Liver (tissue), 9 donors: ENCODE measurements around the gene LBP. TPM values are rescaled to one million over a fixed set of nuclear protein-coding genes. Genes with fewer than 3 reads are reported as not detected.

Experiments
- DNase-seq: peaks from one replicate; pipeline ENCODE4 v3.0.0-alpha.2; 2017; ENCODE audit warnings: low spot score
- H3K27ac ChIP-seq, 2 donors: one replicate each; pipeline ENCODE4 v1.7.0; 2013; ENCODE audit warnings: inconsistent platforms in 2 of 2, low read length in 2 of 2, control low read depth in 1 of 2, low read depth in 1 of 2, mild to moderate bottlenecking in 1 of 2
- H3K27me3 ChIP-seq, 4 donors: one replicate each; pipeline versions ENCODE4 v1.6.1 to v1.7.0; 2013; ENCODE audit warnings: low read length in 3 of 4, inconsistent platforms in 1 of 4, mild to moderate bottlenecking in 1 of 4, moderate library complexity in 1 of 4; ENCODE audit not compliant: control insufficient read depth in 4 of 4, insufficient read depth in 4 of 4
- H3K36me3 ChIP-seq, 4 donors: one replicate each; pipeline versions ENCODE4 v1.6.1 to v1.7.0; 2013; ENCODE audit warnings: low read length in 3 of 4, mild to moderate bottlenecking in 3 of 4, low read depth in 1 of 4, moderate library complexity in 1 of 4; ENCODE audit not compliant: control insufficient read depth in 4 of 4, insufficient read depth in 3 of 4
- H3K4me1 ChIP-seq, 4 donors: one replicate each; pipeline versions ENCODE4 v1.6.1 to v1.7.0; 2013; ENCODE audit warnings: low read length in 3 of 4, mild to moderate bottlenecking in 3 of 4, moderate library complexity in 1 of 4; ENCODE audit not compliant: control insufficient read depth in 4 of 4, insufficient read depth in 4 of 4
- H3K4me3 ChIP-seq, 3 donors: one replicate each; pipeline versions ENCODE4 v1.6.1 to v1.7.0; 2013; ENCODE audit warnings: low read length in 3 of 3, control low read depth in 1 of 3, low read depth in 1 of 3, mild to moderate bottlenecking in 1 of 3
- H3K9ac ChIP-seq, 2 donors: one replicate each; pipeline ENCODE4 v1.7.0; 2013; ENCODE audit warnings: low read length in 2 of 2, mild to moderate bottlenecking in 2 of 2, moderate library complexity in 2 of 2, control low read depth in 1 of 2, low read depth in 1 of 2
- H3K9me3 ChIP-seq, 4 donors: one replicate each; pipeline versions ENCODE4 v1.6.1 to v1.7.0; 2013; ENCODE audit warnings: low read length in 3 of 4; ENCODE audit not compliant: control insufficient read depth in 4 of 4
- ATF3 ChIP-seq: IDR thresholded peaks from 2 replicates; pipeline ENCODE4 v1.6.1; 2016; ENCODE audit warnings: antibody characterized with exemption
- CTCF ChIP-seq: fragments of 150-350 bp; IDR thresholded peaks from 2 replicates; pipeline ENCODE4 v1.5.1; 2017; ENCODE audit warnings: improper control_type of control experiment, low read depth, low read length; ENCODE audit not compliant: missing input control
- EGR1 ChIP-seq, 2 donors: IDR thresholded peaks; 2 replicates each; pipeline ENCODE4 v1.6.1; 2016 to 2018; ENCODE audit warnings: antibody characterized with exemption in 2 of 2, low read depth in 2 of 2
- FOXA1 ChIP-seq: IDR thresholded peaks from 2 replicates; pipeline ENCODE4 v1.6.1; 2016; ENCODE audit warnings: antibody characterized with exemption
- FOXA2 ChIP-seq: IDR thresholded peaks from 2 replicates; pipeline ENCODE4 v1.6.1; 2016; ENCODE audit warnings: antibody characterized with exemption
- GABPA ChIP-seq, 2 donors: IDR thresholded peaks in 1 of 2; conservative IDR thresholded peaks in 1 of 2; 2 replicates each; pipeline ENCODE4 v1.6.1; 2016; ENCODE audit warnings: antibody characterized with exemption in 2 of 2, mild to moderate bottlenecking in 1 of 2, moderate library complexity in 1 of 2
- HNF4A ChIP-seq, 2 donors: conservative IDR thresholded peaks; 2 replicates each; pipeline ENCODE4 v1.6.1; 2016; ENCODE audit warnings: antibody characterized with exemption in 2 of 2, mild to moderate bottlenecking in 2 of 2
- HNF4G ChIP-seq: IDR thresholded peaks from 2 replicates; pipeline ENCODE4 v1.6.1; 2016; ENCODE audit warnings: antibody characterized with exemption
- JUND ChIP-seq, 2 donors: IDR thresholded peaks; 2 replicates each; pipeline ENCODE4 v1.6.1; 2016; ENCODE audit warnings: antibody characterized with exemption in 2 of 2
- MAX ChIP-seq: IDR thresholded peaks from 2 replicates; pipeline ENCODE4 v1.6.1; 2016; ENCODE audit warnings: antibody characterized with exemption
- NR2F2 ChIP-seq: IDR thresholded peaks from 2 replicates; pipeline ENCODE4 v1.6.1; 2016; ENCODE audit warnings: antibody characterized with exemption
- RAD21 ChIP-seq, 2 donors: IDR thresholded peaks; 2 replicates each; pipeline ENCODE4 v1.6.1; 2016; ENCODE audit warnings: antibody characterized with exemption in 2 of 2, mild to moderate bottlenecking in 2 of 2
- REST ChIP-seq: IDR thresholded peaks from 2 replicates; pipeline ENCODE4 v1.6.1; 2016; ENCODE audit warnings: antibody characterized with exemption, mild to moderate bottlenecking
- RXRA ChIP-seq, 2 donors: IDR thresholded peaks; 2 replicates each; pipeline ENCODE4 v1.6.1; 2017 to 2018; ENCODE audit warnings: antibody characterized with exemption in 2 of 2, mild to moderate bottlenecking in 1 of 2
- SP1 ChIP-seq: IDR thresholded peaks from 2 replicates; pipeline ENCODE4 v1.6.1; 2018; ENCODE audit warnings: antibody characterized with exemption, mild to moderate bottlenecking
- TAF1 ChIP-seq: conservative IDR thresholded peaks from 2 replicates; pipeline ENCODE4 v1.6.1; 2016; ENCODE audit warnings: antibody characterized with exemption, mild to moderate bottlenecking
- YY1 ChIP-seq: IDR thresholded peaks from 2 replicates; pipeline ENCODE4 v1.6.1; 2016; ENCODE audit warnings: antibody characterized with exemption, mild to moderate bottlenecking
- WGBS: extraction: QIAGEN DNeasy Blood & Tissue Kit; methylation state at CpG from one replicate; pipeline ENCODE4 v1.1.7; 2013; 5-methylcytosine and 5-hydroxymethylcytosine counted together
- polyA plus RNA-seq, 2 donors: library from polyadenylated mRNA; stranded (reverse) in 1 of 2; unstranded in 1 of 2; fragments of 200-250 nt in 1 of 2; fragments of >200 nt in 1 of 2; fragmentation: Nextera tagmentation in 1 of 2; extraction: Ambion mirVana in 1 of 2; gene quantifications; one replicate each; pipeline versions ENCODE4 v1.2.1 to v1.2.3, GENCODE V29; 2013 to 2015
- total RNA-seq, 2 donors: library from RNA; depleted of rRNA; stranded (reverse); fragments of >200 nt; gene quantifications; one replicate each; pipeline ENCODE4 v1.2.3, GENCODE V29; 2014
- TF ChIP-seq, protein P1 (sequence below): IDR thresholded peaks from 2 replicates; pipeline ENCODE4 v1.6.1; 2016; ENCODE audit warnings: antibody characterized with exemption
- donor health status: healthy.
- donor health status: healthy.
- donor health status: healthy.
- donor health status: healthy.
- donor health status: healthy.

The LBP gene
- total and polyA plus RNA-seq, 4 donors, result 561 to 1,485 (median 1,083) TPM

- peaks cover 0 to 5% (median 0%) of the 10 kb centered on the region in 4 donors for H3K9me3 ChIP-seq
- no peaks in the 10 kb centered on the region for H3K27me3 ChIP-seq
- peak; percentile 69 for DNase-seq
- H3K27ac ChIP-seq, result no peak overlapping the region
- H3K36me3 ChIP-seq, result no peaks in the 10 kb centered on the region
- 42% methylated on average over 6 of the region's 6 CpGs for WGBS
- no peak overlapping the region for H3K9ac ChIP-seq
- H3K4me3 ChIP-seq, result no peak overlapping the region
- peaks cover 8 to 30% (median 27%) of the 10 kb centered on the region in 4 donors for H3K4me1 ChIP-seq
- TF ChIP-seq NR2F2 (no peak), MAX (no peak), YY1 (no peak), JUND (IDR thresholded peaks at IDR 0.05) (no peak), FOXA2 (no peak), FOXA1 (no peak), EGR1 (IDR thresholded peaks at IDR 0.05; ENCODE audit: low read depth in 2 of 2) (no peak), CTCF (peak; percentile 95), GABPA (IDR thresholded peaks at IDR 0.05 in 1 of 2, conservative IDR thresholded peaks at IDR 0.05 in 1 of 2) (no peak), HNF4A (conservative IDR thresholded peaks at IDR 0.05) (no peak), RXRA (IDR thresholded peaks at IDR 0.05) (peak in 1 of 2 donors; percentile 25), HNF4G (no peak), ATF3 (no peak), RAD21 (IDR thresholded peaks at IDR 0.05) (peak; percentile 92 to 97), SP1 (no peak), TAF1 (no peak), REST (no peak)
- TF ChIP-seq, protein P1, sequence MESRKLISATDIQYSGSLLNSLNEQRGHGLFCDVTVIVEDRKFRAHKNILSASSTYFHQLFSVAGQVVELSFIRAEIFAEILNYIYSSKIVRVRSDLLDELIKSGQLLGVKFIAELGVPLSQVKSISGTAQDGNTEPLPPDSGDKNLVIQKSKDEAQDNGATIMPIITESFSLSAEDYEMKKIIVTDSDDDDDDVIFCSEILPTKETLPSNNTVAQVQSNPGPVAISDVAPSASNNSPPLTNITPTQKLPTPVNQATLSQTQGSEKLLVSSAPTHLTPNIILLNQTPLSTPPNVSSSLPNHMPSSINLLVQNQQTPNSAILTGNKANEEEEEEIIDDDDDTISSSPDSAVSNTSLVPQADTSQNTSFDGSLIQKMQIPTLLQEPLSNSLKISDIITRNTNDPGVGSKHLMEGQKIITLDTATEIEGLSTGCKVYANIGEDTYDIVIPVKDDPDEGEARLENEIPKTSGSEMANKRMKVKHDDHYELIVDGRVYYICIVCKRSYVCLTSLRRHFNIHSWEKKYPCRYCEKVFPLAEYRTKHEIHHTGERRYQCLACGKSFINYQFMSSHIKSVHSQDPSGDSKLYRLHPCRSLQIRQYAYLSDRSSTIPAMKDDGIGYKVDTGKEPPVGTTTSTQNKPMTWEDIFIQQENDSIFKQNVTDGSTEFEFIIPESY, result no peak
Measured at GRCh38 chr20:38337561-38338140, 8.6 kb upstream of the LBP start.
